WTC11 (cell line): Measurements from ENCODE around the gene CBLB. TPM values are rescaled to one million over a fixed set of nuclear protein-coding genes. Genes with fewer than 3 reads are reported as not detected.
"Not testable (repeated sequence)": the region's sequence is repeated elsewhere in the genome, so short reads cannot be mapped to it uniquely, and the experiment has no call there.

Source experiments
- ATAC-seq: fragments of 200-7000 bp; cut with Tn5 transposase; 2 replicates; pipeline ENCODE4 v1.10.0; 2021; ENCODE audit warnings: mild to moderate bottlenecking, moderate library complexity
- CTCF ChIA-PET: fragments of 300-600 bp; sonication (Branson Sonifier 250); formaldehyde crosslinking; loops from one replicate; lab custom pipeline; 2021; ENCODE audit warnings: antibody characterized with exemption; lab: Charles Lee
- POLR2A ChIA-PET: fragments of 350-600 bp; sonication (Branson Sonifier 250); formaldehyde crosslinking; loops from one replicate; lab custom pipeline; 2021; ENCODE audit warnings: antibody characterized with exemption; lab: Charles Lee
- DNase-seq: peaks from one replicate; pipeline ENCODE4 v3.0.0; 2021; ENCODE audit warnings: low spot score
- H3K27ac Mint-ChIP-seq: 2 replicates; pipeline ENCODE4 v1.8.0; 2021; ENCODE audit warnings: mixed read lengths
- H3K27me3 Mint-ChIP-seq: 2 replicates; pipeline ENCODE4 v1.8.0; 2021; ENCODE audit warnings: low read depth, mild to moderate bottlenecking, moderate library complexity, mixed read lengths
- H3K36me3 Mint-ChIP-seq: 2 replicates; pipeline ENCODE4 v1.8.0; 2021; ENCODE audit warnings: mixed read lengths
- H3K4me1 Mint-ChIP-seq: 2 replicates; pipeline ENCODE4 v1.8.0; 2022; ENCODE audit warnings: mixed read lengths
- H3K4me3 Mint-ChIP-seq: 2 replicates; pipeline ENCODE4 v1.8.0; 2021; ENCODE audit warnings: mild to moderate bottlenecking, moderate library complexity, mixed read lengths
- H3K9me3 Mint-ChIP-seq: 2 replicates; pipeline ENCODE4 v1.8.0; 2021; ENCODE audit warnings: mixed read lengths
- AFF4 ChIP-seq: sonication (generic); formaldehyde crosslinking; IDR thresholded peaks from 2 replicates; pipeline ENCODE4 v1.8.1; 2023; ENCODE audit warnings: mild to moderate bottlenecking, missing genetic modification reagents, borderline replicate concordance
- CBFB ChIP-seq: sonication (generic); formaldehyde crosslinking; IDR thresholded peaks from 2 replicates; pipeline ENCODE4 v1.8.1; 2022; ENCODE audit warnings: mild to moderate bottlenecking, low read depth, missing genetic modification reagents
- E2F1 ChIP-seq: sonication (generic); formaldehyde crosslinking; IDR thresholded peaks from 2 replicates; pipeline ENCODE4 v1.8.0; 2022; ENCODE audit warnings: mild to moderate bottlenecking, missing genetic modification reagents
- E2F5 ChIP-seq: sonication (generic); formaldehyde crosslinking; IDR thresholded peaks from 2 replicates; pipeline ENCODE4 v1.8.1; 2022; ENCODE audit warnings: mild to moderate bottlenecking, moderate library complexity, missing genetic modification reagents
- GTF2I ChIP-seq: fragments of 250-450 bp; sonication (Bioruptor Pico); conservative IDR thresholded peaks from 2 replicates; pipeline ENCODE4 v1.4.0; 2021; ENCODE audit warnings: mild to moderate bottlenecking
- MLX ChIP-seq: sonication (generic); formaldehyde crosslinking; IDR thresholded peaks from 2 replicates; pipeline ENCODE4 v1.8.1; 2023; ENCODE audit warnings: mild to moderate bottlenecking, missing genetic modification reagents, moderate library complexity
- USF2 ChIP-seq: sonication (generic); formaldehyde crosslinking; IDR thresholded peaks from 2 replicates; pipeline ENCODE4 v1.8.1; 2023; ENCODE audit warnings: mild to moderate bottlenecking, missing genetic modification reagents, moderate library complexity
- ZNF121 ChIP-seq: sonication (generic); formaldehyde crosslinking; IDR thresholded peaks from 2 replicates; pipeline ENCODE4 v1.8.0; 2023; ENCODE audit warnings: missing genetic modification reagents
- ZNF138 ChIP-seq: sonication (generic); formaldehyde crosslinking; conservative IDR thresholded peaks from 2 replicates; pipeline ENCODE4 v1.8.1; 2022; ENCODE audit warnings: mild to moderate bottlenecking, moderate library complexity, missing genetic modification reagents
- ZNF396 ChIP-seq: fragments of 250-450 bp; sonication (Bioruptor Pico); IDR thresholded peaks from 2 replicates; pipeline ENCODE4 v1.8.0; 2021; ENCODE audit warnings: mild to moderate bottlenecking, moderate library complexity, borderline replicate concordance
- ZNF423 ChIP-seq: fragments of 250-450 bp; sonication (Bioruptor Pico); IDR thresholded peaks from 2 replicates; pipeline ENCODE4 v2.1.2; 2022; ENCODE audit warnings: mild to moderate bottlenecking, moderate library complexity
- ZNF671 ChIP-seq: fragments of 250-450 bp; sonication (Bioruptor Pico); IDR thresholded peaks from 2 replicates; pipeline ENCODE4 v1.8.0; 2021; ENCODE audit warnings: mild to moderate bottlenecking
- total RNA-seq: library from RNA; stranded (reverse); gene quantifications from 3 replicates; pipeline ENCODE4 v1.2.3, GENCODE V29; 2021
- TF ChIP-seq, protein P1 (sequence below): fragments of 250-450 bp; sonication (Bioruptor Pico); IDR thresholded peaks from 2 replicates; pipeline ENCODE4 v1.9.0; 2021; ENCODE audit warnings: mild to moderate bottlenecking

The CBLB gene
- total RNA-seq, 1 experiment from 2014 or later, result 19.8 TPM

- no peak for TF ChIP-seq ZNF423 (CRISPR knock-in tag)
- no peak for TF ChIP-seq ZNF396 (CRISPR knock-in tag)
- TF ChIP-seq CBFB (CRISPR knock-in tag), result no peak
Observed at GRCh38 chr3:105729667-105730066, 139.1 kb downstream of the CBLB start (continued).

- no peak overlapping the region for H3K27ac Mint-ChIP-seq
Observed at GRCh38 chr3:105728771-105729312, 140.0 kb downstream of the CBLB start.

DNA sequence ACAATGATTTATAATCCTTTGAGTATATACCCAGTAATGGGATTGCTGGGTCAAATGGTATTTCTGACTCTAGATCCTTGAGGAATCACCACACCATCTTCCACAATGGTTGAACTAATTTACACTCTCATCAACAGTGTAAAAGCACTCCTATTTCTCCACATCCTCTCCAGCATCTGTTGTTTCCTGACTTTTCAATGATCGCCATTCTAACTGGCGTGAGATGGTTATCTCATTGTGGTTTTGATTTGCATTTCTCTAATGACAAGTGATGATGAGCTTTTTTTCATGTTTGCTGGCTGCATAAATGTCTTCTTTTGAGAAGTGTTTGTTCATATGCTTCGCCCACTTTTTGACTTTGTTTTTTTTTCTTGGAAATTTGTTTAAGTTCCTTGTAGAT lies 141.8 kb downstream of the CBLB start:
- ATAC-seq, CTCF ChIA-PET, H3K27ac Mint-ChIP-seq, H3K27me3 Mint-ChIP-seq, DNase-seq, H3K4me3 Mint-ChIP-seq, POLR2A ChIA-PET, H3K4me1 Mint-ChIP-seq: not testable (repeated sequence)
- Mint-ChIP-seq H3K9me3 (peaks cover 17% of the 10 kb centered on the region), H3K36me3 (peaks cover 22% of the 10 kb centered on the region)

More at GRCh38 chr3:105728771-105729312, 140.0 kb downstream of the CBLB start:
- no peaks in the 10 kb centered on the region for H3K4me1 Mint-ChIP-seq
- no peak for DNase-seq
- H3K36me3 Mint-ChIP-seq, result peaks cover 22% of the 10 kb centered on the region
- H3K4me3 Mint-ChIP-seq, result no peak overlapping the region
- TF ChIP-seq, protein P1, sequence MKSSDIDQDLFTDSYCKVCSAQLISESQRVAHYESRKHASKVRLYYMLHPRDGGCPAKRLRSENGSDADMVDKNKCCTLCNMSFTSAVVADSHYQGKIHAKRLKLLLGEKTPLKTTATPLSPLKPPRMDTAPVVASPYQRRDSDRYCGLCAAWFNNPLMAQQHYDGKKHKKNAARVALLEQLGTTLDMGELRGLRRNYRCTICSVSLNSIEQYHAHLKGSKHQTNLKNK (CRISPR knock-in tag), result no peak
- no peak for TF ChIP-seq USF2
- no peak for TF ChIP-seq E2F1 (CRISPR knock-in tag)
- TF ChIP-seq ZNF671 (CRISPR knock-in tag), result no peak
- no peak for TF ChIP-seq ZNF121 (CRISPR knock-in tag)
- TF ChIP-seq GTF2I (CRISPR knock-in tag), result no peak
- TF ChIP-seq ZNF138 (CRISPR knock-in tag), result no peak
- no peak for TF ChIP-seq AFF4 (CRISPR knock-in tag)
- no peak for TF ChIP-seq MLX (CRISPR knock-in tag)
- no peak for TF ChIP-seq E2F5 (CRISPR knock-in tag)
- TF ChIP-seq, all 79 proteins: peak for 0
- H3K27me3 Mint-ChIP-seq, result no peaks in the 10 kb centered on the region
- ChIA-PET CTCF (no interaction called here), POLR2A (no interaction called here)
- ATAC-seq, result no peak
- H3K9me3 Mint-ChIP-seq, result peaks cover 17% of the 10 kb centered on the region
